NCI-H146 (cell line): ENCODE results near the gene CCN6.

ENCODE experiments used
- DNase-seq: peaks from one replicate; lab custom pipeline; 2025; lab: John Stamatoyannopoulos, UW

Gene CCN6

DNA sequence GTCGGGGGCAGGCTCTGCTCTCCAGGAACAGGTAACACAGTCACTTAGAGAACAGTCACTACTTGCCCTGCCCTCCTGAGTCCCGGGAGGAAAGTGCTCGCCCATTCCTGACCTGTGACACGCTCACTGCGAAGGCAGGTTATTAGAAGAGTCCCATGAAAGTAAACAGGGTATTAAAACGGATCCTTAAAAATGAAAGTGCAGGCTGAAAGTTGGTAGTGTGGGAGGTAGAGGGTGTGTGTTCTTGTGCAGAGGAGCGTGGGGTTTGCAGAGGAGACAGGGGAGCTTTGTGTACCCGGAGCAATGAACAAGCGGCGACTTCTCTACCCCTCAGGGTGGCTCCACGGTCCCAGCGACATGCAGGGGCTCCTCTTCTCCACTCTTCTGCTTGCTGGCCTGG is at the start of gene CCN6:
Gene CCN6 (plus strand): TSS at position 104 of the 400 bp plus-strand sequence. CDS start 254 bp downstream, at position 358.
- no peak for DNase-seq

DNA sequence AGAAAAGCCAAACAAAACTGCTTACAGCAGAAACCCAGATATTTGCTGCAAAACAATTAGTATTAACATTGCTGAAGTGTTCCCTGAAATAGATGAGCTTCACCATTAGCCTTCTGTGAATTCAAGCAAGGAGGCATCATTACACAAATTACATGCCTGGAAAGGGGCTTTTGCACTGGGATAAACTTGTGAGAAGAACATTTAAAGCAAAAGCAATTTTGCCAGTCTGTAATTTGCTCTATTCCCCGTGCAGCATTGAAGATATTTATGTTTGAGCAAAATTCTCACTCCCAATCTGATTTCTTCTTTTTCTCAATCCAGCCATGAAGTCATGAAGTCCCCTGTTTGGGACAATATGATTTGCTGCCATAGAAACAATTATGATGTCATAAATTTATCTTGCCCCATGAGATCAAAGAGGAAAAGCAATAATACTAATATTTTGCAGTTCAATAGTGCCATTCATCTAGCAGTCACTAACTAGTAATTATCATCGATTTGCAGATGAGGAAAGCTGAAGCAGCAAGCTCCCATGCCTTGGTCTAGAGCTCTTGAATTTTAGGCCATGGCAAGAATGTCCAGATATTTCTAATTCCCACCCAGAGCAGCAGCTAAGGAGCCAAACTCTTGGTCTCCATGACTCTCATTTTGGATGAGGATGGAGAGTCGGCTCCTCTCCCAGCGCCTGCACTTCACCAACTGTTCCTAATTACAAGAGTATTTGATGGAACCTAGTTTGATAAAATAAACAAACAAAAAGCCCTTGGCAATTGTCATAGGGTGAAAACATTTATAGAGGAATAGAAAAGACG is 49.5 kb upstream of the CCN6 start:
- DNase-seq = peak; percentile 12

GRCh38 chr6:112005013-112005371 is 48.9 kb upstream of the CCN6 start:
- no peak for DNase-seq

DNA sequence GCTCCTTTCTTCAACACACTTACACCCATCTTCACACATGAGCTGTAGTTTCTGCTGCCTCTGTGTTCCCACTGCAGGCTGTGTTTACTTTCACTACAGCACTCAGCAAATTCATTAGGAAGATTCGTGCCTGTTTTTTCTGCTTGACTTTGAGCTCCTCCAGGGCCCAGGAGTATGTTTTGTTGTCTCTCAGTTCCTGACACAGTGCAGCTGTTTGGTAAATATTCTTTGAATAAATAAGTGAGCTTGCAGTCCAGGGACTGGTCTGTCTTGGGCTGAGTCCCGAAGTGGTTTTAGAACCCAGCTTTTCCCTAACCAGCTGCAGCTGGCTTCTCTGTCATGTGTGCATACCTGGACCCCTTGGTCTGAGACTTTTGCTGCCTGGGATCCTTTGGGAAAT is 46.6 kb upstream of the CCN6 start:
- DNase-seq = no peak

- no peak for DNase-seq
Measured at GRCh38 chr6:112007805-112008204, 46.1 kb upstream of the CCN6 start.

DNA sequence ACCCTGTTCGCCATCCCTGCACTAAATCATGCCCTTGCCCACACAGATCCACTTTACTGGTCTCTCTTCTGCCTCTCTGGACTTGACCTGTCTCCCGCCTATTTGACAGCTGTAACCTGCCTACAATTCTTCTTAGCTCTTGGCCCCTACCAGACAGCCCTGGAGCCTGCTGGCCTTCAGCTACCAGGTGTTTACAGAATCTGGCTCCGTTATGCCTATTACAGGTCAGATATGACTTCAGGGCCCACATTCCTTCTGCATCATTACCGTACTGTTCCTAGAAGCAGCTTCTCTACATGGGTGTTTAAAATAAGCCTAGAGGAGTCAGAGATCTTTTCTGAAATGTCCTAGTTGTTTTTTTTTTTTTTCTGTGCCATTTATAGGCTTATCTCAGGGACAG is 45.4 kb upstream of the CCN6 start:
- no peak for DNase-seq

- DNase-seq = peak; percentile 30
Measured at GRCh38 chr6:112010328-112010727, 43.6 kb upstream of the CCN6 start.

DNA sequence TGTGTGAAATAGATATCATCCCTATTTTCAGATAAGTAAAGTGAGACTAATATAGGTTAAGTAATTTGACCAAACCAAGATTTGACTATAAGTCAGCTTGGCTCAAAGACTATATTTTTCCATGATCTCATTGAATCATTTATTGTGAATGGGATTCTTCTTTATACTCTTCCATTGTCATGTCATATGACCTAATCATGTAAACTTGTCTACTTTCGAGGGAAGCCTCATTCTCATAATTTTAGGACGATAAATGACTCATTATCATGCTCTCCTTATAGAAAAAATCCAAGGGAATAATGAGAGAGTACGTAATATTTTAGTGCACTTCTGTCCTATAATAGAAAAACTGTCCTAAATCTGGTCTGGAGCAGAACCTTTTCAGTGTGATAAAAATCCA is 40.9 kb upstream of the CCN6 start:
- DNase-seq = no peak

- DNase-seq = no peak
Measured at GRCh38 chr6:112014483-112014882, 39.4 kb upstream of the CCN6 start.

- no peak for DNase-seq
Measured at GRCh38 chr6:112015725-112016124, 38.2 kb upstream of the CCN6 start.

DNA sequence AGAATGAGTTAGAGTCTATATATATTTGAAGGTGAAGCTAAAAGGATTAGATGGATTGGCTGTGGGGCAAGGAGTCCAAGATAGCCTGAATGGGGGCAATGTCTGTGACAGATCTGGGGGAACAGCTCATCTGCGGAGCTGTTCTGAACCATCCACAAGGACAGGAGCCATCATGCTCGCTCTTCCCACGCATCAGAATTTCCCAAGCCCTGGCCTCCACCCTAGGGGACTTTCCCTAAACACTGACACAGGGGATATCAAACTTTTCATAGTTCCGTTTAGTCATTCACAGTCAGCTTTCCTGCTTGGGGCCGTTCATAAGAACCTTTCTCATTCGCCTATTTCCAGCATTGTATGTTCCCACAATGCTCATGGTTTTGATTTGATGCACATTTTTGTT is 37.6 kb upstream of the CCN6 start:
- no peak for DNase-seq

DNA sequence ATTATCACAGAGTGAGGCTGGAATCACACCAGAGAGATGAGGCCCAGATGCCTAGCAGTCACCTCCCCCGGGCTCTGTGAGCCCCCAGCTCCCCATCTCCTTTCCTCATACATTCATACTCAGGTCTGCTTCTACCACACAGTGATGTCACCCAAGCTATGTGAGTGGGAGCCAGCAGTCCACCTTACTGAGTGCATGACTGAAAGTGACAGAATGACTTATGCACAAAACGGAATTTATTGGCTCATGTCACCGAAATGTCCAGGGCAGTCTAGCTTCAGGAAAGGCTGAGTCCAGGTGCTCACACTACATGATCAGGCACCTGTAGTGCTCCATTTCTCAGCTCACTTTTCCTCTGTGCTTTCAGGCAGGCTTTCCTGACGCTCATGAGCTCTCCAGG is 36.7 kb upstream of the CCN6 start:
- no peak for DNase-seq

DNA sequence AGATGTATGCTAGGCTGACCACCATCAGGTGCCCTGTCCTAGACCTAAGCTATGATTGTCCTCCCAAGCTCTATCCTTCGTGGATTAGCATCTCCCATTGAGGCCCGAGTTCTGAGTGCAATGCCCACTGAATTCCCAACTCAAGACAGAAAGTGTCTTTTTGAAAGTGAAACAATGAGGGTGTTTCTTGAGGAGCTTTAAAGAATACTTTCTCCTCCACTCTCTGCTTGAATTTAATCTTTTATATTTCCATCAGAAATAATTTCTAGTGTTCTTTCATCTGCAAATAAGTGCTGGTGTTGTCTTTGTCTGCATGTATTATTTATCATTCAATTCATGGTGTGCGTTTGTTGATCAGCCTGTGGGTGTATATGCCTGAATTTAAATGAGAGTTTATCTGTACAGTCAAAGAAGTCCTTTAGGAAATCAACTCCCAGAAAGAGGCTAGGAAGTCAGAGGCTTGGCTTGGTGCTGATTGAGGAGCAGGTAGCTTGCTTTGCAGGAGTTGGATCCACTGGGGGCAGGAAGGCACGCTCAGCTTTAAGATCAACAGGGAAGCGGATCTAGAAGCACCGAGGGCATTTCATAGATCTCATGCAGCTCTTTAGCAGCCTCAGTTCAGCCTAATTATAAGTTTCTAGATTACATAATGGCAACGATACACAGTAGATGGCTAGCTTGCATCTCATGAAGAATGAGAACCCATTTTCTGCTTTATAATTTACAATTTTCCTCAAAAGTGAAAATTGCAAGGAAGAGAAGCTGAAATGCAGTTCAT is 36.0 kb upstream of the CCN6 start:
- DNase-seq = no peak

- DNase-seq = peak; percentile 32
Measured at GRCh38 chr6:112018619-112019416, 35.1 kb upstream of the CCN6 start.

GRCh38 chr6:112019589-112019988 is 34.3 kb upstream of the CCN6 start:
- DNase-seq = no peak

DNA sequence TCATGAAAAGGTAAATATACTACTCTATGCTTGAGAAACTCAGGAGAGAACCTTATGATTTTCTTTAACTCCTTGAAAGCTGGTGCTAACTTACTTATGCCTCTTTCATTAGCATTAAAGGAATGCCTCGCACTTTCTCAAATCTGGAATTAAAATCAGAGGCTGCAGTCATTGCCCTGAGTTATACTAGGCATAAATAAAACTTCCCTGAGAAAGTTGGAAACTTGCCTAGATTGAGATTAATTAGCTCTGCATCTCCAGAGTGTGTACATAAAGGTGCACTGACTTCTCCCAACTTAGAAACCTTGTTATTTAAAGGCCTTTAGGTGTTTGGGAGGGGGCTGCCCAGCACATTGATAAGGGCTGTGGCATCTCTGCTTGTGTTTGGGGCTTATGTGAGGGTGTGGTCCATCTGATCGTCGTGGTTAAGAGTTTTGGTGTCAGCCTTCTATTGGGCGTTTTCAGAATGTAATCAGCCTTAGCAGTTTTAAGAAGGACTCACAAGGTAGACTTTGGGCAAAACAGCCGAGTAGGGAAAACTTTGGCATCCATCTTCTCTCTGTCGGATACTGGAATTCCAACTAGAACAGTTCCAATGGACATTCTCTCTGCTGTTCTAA is 32.1 kb upstream of the CCN6 start:
- no peak for DNase-seq

GRCh38 chr6:112022749-112023148 is 31.2 kb upstream of the CCN6 start:
- no peak for DNase-seq

GRCh38 chr6:112024464-112024863 is 29.4 kb upstream of the CCN6 start:
- no peak for DNase-seq

- DNase-seq = no peak
Measured at GRCh38 chr6:112026933-112027332, 27.0 kb upstream of the CCN6 start.

DNA sequence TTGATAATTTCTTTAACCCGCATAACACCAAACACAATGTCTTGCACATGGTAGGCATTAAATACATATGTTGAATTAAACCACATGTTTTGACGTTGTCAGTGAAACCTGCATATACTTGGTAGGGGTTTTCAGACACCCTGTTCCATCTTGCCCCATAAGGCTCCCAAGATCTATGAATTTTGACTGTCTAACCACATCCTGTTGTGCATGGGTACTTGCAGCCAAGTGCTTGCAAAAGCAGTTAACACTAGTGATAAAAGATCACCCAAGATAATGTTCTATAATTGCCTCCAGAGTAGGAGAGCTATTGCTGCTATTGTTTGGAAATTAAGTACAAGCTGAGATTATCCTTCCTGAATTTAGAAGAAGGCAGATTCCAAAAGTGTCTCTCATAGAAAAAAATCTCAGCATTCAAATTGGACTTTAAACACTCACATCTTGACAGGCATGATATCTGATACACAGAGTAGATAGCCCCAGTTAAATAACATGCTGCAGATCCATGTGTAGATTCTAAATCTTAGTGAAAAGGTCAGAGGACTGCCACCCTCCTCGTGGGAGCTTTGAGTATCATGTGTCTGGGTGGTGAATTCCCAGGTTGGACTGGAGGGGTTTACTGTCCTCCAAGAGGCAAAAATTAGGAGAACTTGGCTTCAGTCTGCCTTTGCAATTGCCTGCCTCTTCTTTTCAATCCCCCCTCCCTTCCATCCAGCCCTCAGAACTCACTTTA is 25.8 kb upstream of the CCN6 start:
- no peak for DNase-seq

GRCh38 chr6:112029045-112029822 is 24.7 kb upstream of the CCN6 start:
- DNase-seq = peak; percentile 70
